Right atrium auricular region (tissue), 2 donors: Measurements from ENCODE around the gene MPHOSPH9. TPM values are rescaled to one million over a fixed set of nuclear protein-coding genes. Genes with fewer than 3 reads are reported as not detected.
"Not testable (repeated sequence)": the region's sequence is repeated elsewhere in the genome, so short reads cannot be mapped to it uniquely, and the experiment has no call there.

Experiments
- DNase-seq: peaks from one replicate; pipeline ENCODE4 v3.0.0-alpha.2; 2019; ENCODE audit warnings: low spot score
- H3K27ac ChIP-seq, 2 donors: fragments of 200-600 bp; sonication (generic); 1 replicate in 1 of 2; 2 replicates in 1 of 2; pipeline ENCODE4 v1.5.1; 2016 to 2019
- H3K27me3 ChIP-seq, 2 donors: fragments of 200-600 bp; sonication (generic); one replicate each; pipeline versions ENCODE4 v1.5.1 to v1.6.0; 2017 to 2019
- H3K36me3 ChIP-seq: fragments of 200-600 bp; sonication (generic); one replicate; pipeline ENCODE4 v1.5.1; 2016
- H3K4me1 ChIP-seq, 2 donors: fragments of 200-600 bp; sonication (generic); one replicate each; pipeline versions ENCODE4 v1.5.1 to v1.6.0; 2017 to 2019
- H3K4me3 ChIP-seq, 2 donors: fragments of 200-600 bp; sonication (generic); 1 replicate in 1 of 2; 2 replicates in 1 of 2; pipeline ENCODE4 v1.5.1; 2017 to 2019; ENCODE audit warnings: mild to moderate bottlenecking in 1 of 2, moderate library complexity in 1 of 2
- H3K9me3 ChIP-seq, 2 donors: fragments of 200-600 bp; sonication (generic); one replicate each; pipeline ENCODE4 v1.5.1; 2019
- CTCF ChIP-seq, 2 donors: fragments of 200-600 bp; sonication (generic); IDR thresholded peaks; one replicate each; pipeline ENCODE4 v1.5.1; 2019; ENCODE audit warnings: antibody characterized with exemption in 2 of 2
- total RNA-seq, 2 donors: library from RNA; depleted of rRNA; stranded (reverse); fragments of >200 nt; gene quantifications; one replicate each; pipeline ENCODE4 v1.1.0, GENCODE V29; 2016

The MPHOSPH9 gene
- total RNA-seq, 2 donors from 2014 or later: 21.0 to 33.7 TPM

DNA sequence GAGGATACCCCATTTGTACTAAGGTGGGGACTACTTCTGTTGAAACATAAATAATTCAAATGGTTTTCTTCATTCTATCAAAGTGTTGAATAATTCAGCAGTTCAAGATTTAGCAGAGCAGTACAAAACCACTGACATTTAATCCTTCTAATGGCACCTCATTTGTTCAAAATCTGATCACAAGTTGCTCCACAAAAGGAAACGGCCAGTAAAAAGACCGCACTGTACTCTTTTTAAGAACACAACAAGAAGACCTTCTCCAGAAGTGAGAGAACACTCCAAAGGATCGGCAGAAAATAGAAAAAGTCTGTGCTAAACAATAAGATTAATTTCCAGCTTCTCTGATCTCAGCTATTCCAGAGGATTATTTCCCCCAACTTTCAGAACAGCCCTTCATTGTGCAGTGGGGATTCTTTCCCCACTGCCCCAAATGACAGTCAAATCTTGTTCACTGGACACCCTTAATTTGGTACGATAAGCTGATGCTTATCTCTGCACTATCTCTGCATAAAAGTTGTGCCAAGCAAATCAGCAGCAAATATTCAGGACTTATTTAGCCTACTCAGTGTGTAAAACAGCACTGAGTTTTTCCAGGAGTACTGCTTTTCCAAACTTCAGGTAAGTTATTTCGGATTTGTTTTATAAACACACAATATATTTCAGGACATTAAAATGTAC is 5.2 kb downstream of the MPHOSPH9 start:
- Histone ChIP-seq H3K4me3 (no peak overlapping the region), H3K27ac (no peak overlapping the region), H3K9me3 (no peaks in the 10 kb centered on the region), H3K27me3 (no peaks in the 10 kb centered on the region), H3K4me1 (peaks cover 0 to 13% of the 10 kb centered on the region in 2 donors), H3K36me3 (peaks cover under 1% of the 10 kb centered on the region)
- DNase-seq: no peak
- TF ChIP-seq CTCF (IDR thresholded peaks at IDR 0.05): no peak

DNA sequence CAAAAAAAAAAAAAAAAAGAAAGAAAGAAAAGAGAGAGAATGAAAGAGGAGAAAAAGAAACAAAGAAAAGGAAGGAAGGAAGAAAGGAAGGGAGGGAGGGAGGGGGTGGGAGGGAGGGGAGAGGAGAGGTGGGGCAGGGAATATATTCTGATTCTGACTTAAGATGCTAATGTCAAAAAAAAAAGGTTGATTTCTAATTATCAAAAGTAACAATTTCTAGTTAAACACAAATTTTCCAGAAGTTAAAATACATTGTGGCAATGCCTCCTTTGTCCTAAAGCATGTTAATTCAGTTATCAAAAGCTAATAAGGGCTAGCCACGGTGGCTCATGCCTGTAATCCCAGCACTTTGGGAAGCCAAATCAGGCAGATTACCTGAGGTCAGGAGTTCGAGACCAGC is 7.5 kb downstream of the MPHOSPH9 start:
- H3K36me3 ChIP-seq: peaks cover 13% of the 10 kb centered on the region

GRCh38 chr12:123223241-123223668 is 9.7 kb downstream of the MPHOSPH9 start:
- Histone ChIP-seq H3K4me3 (no peak overlapping the region), H3K9me3 (no peaks in the 10 kb centered on the region), H3K4me1 (no peaks in the 10 kb centered on the region), H3K36me3 (peaks cover 13% of the 10 kb centered on the region), H3K27me3 (no peaks in the 10 kb centered on the region), H3K27ac (no peak overlapping the region)
- TF ChIP-seq CTCF (IDR thresholded peaks at IDR 0.05): no peak
- DNase-seq: no peak

More for the DNA sequence above, 7.5 kb downstream of the MPHOSPH9 start:
- no peak for DNase-seq
- Histone ChIP-seq H3K4me1 (no peaks in the 10 kb centered on the region), H3K27ac (no peak overlapping the region), H3K4me3 (no peak overlapping the region), H3K27me3 (no peaks in the 10 kb centered on the region), H3K9me3 (no peaks in the 10 kb centered on the region)
- no peak for TF ChIP-seq CTCF (IDR thresholded peaks at IDR 0.05)

GRCh38 chr12:123207815-123208214 is 25.1 kb downstream of the MPHOSPH9 start:
- not testable (repeated sequence) for DNase-seq, H3K9me3 ChIP-seq, H3K4me3 ChIP-seq, H3K27me3 ChIP-seq, H3K4me1 ChIP-seq, H3K27ac ChIP-seq
- peaks cover 34% of the 10 kb centered on the region for H3K36me3 ChIP-seq

GRCh38 chr12:123206794-123207193 is 26.1 kb downstream of the MPHOSPH9 start:
- H3K27me3 ChIP-seq, H3K27ac ChIP-seq, H3K4me1 ChIP-seq, H3K4me3 ChIP-seq, H3K9me3 ChIP-seq, DNase-seq: not testable (repeated sequence)
- H3K36me3 ChIP-seq: peaks cover 45% of the 10 kb centered on the region

DNA sequence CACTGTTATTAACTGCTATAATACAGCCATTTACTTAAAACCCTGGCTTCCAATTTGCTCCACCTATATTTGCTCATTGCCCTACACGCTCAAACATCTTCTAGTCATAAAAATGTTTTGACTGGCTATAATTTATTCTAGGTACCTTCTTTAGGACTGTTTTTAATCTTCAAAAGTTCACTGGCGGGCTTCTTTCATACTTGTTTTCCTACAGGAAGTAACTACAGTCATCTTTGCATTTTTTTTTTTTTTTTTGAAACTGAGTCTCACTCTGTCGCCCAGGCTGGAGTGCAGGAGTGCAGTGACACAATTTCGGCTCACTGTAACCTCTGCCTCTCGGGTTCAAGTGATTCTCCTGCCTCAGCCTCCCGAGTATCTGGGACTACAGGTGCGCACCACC is 32.5 kb downstream of the MPHOSPH9 start:
- no peak for DNase-seq
- no peaks in the 10 kb centered on the region for H3K4me1 ChIP-seq
- H3K27ac ChIP-seq: no peak overlapping the region
- no peaks in the 10 kb centered on the region for H3K9me3 ChIP-seq
- TF ChIP-seq CTCF (IDR thresholded peaks at IDR 0.05): no peak
- H3K4me3 ChIP-seq: no peak overlapping the region
- peaks cover 23% of the 10 kb centered on the region for H3K36me3 ChIP-seq
- H3K27me3 ChIP-seq: no peaks in the 10 kb centered on the region

DNA sequence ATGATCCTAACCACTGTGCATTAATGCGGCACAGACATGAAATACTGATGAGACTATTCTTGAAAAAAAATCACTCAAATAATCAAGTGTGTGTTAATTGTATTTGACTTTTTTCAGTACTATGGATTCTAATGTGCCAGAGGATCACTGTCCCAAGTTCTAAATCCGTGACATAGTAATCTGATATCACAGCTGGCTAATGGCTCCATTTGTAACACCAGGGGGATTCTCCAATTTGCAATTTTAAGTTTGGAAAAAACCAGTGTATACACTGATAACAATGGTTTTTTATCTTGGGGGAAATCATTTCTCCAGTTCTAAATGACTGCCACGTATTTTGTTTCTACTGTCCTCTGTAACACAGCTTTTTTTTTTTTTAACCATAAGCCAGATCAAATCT is 33.0 kb downstream of the MPHOSPH9 start:
- no peak overlapping the region for H3K4me3 ChIP-seq
- TF ChIP-seq CTCF (IDR thresholded peaks at IDR 0.05): no peak
- no peak overlapping the region for H3K27ac ChIP-seq
- H3K9me3 ChIP-seq: no peaks in the 10 kb centered on the region
- no peaks in the 10 kb centered on the region for H3K27me3 ChIP-seq
- peaks cover 23% of the 10 kb centered on the region for H3K36me3 ChIP-seq
- DNase-seq: no peak
- no peaks in the 10 kb centered on the region for H3K4me1 ChIP-seq
